SIG-M5 treated with dmso at 0.1 percent for 504 hours (cell line): ENCODE results near the gene ZDHHC14.
"Not testable (repeated sequence)": the region's sequence is repeated elsewhere in the genome, so short reads cannot be mapped to it uniquely, and the experiment has no call there.

Experiments
- DNase-seq: peaks from one replicate; lab custom pipeline; 2025; ENCODE audit not compliant: unreplicated experiment; lab: John Stamatoyannopoulos, UW

ZDHHC14 gene

GRCh38 chr6:157561929-157562810 is 181.2 kb downstream of the ZDHHC14 start:
- no peak for DNase-seq

- DNase-seq = no peak
Measured at GRCh38 chr6:157562997-157563396, 182.0 kb downstream of the ZDHHC14 start.

- no peak for DNase-seq
Measured at GRCh38 chr6:157563611-157564284, 182.8 kb downstream of the ZDHHC14 start.

GRCh38 chr6:157568702-157569101 is 187.7 kb downstream of the ZDHHC14 start:
- no peak for DNase-seq

GRCh38 chr6:157569543-157569942 is 188.6 kb downstream of the ZDHHC14 start:
- DNase-seq = no peak

- DNase-seq = no peak
Measured at GRCh38 chr6:157570104-157570503, 189.1 kb downstream of the ZDHHC14 start.

- DNase-seq = no peak
Measured at GRCh38 chr6:157570752-157571151, 189.8 kb downstream of the ZDHHC14 start.

GRCh38 chr6:157571269-157571668 is 190.3 kb downstream of the ZDHHC14 start:
- DNase-seq = no peak

- DNase-seq = no peak
Measured at GRCh38 chr6:157571950-157572349, 191.0 kb downstream of the ZDHHC14 start.

- DNase-seq = no peak
Measured at GRCh38 chr6:157574851-157575424, 193.9 kb downstream of the ZDHHC14 start.

- no peak for DNase-seq
Measured at GRCh38 chr6:157575436-157576145, 194.6 kb downstream of the ZDHHC14 start.

- DNase-seq = not testable (repeated sequence)
Measured at GRCh38 chr6:157576991-157577390, 196.0 kb downstream of the ZDHHC14 start.

GRCh38 chr6:157578527-157578926 is 197.5 kb downstream of the ZDHHC14 start:
- DNase-seq = not testable (repeated sequence)

GRCh38 chr6:157579467-157580031 is 198.6 kb downstream of the ZDHHC14 start:
- DNase-seq = no peak

- no peak for DNase-seq
Measured at GRCh38 chr6:157584036-157584435, 203.0 kb downstream of the ZDHHC14 start.

- DNase-seq = no peak
Measured at GRCh38 chr6:157585274-157586087, 204.5 kb downstream of the ZDHHC14 start.

- DNase-seq = no peak
Measured at GRCh38 chr6:157586088-157586414, 205.1 kb downstream of the ZDHHC14 start.

- DNase-seq = no peak
Measured at GRCh38 chr6:157586476-157587126, 205.6 kb downstream of the ZDHHC14 start.

GRCh38 chr6:157587127-157587926 is 206.3 kb downstream of the ZDHHC14 start:
- no peak for DNase-seq
